Stimulated activated CD4-positive, alpha-beta T cell treated with anti-CD3 and anti-CD28 coated beads, Interleukin-4, amount 100 ng/mL, for 4 hours (primary cell): ENCODE measurements around the gene SIK3.
"Not testable (repeated sequence)": the region's sequence is repeated elsewhere in the genome, so short reads cannot be mapped to it uniquely, and the experiment has no call there.

Experiments used
- DNase-seq, 2 experiments: peaks; one replicate each; pipeline ENCODE4 v3.0.0-alpha.2; 2020

SIK3 gene

GRCh38 chr11:116813781-116814471 lies 284.3 kb downstream of the SIK3 start:
- no peak for DNase-seq

- no peak for DNase-seq
These were observed 285.1 kb downstream of the SIK3 start for GRCh38 chr11:116813170-116813569.

- no peak for DNase-seq
These were observed 286.1 kb downstream of the SIK3 start for GRCh38 chr11:116812109-116812508.

- DNase-seq, result no peak
These were observed 287.0 kb downstream of the SIK3 start for GRCh38 chr11:116811194-116811593.

- DNase-seq, result no peak
These were observed 289.7 kb downstream of the SIK3 start for GRCh38 chr11:116808262-116809175.

GRCh38 chr11:116807601-116808261 lies 290.5 kb downstream of the SIK3 start:
- DNase-seq, result no peak

- no peak for DNase-seq
These were observed 294.2 kb downstream of the SIK3 start for GRCh38 chr11:116804001-116804400.

- not testable (repeated sequence) for DNase-seq
These were observed 296.6 kb downstream of the SIK3 start for GRCh38 chr11:116801662-116802061.

- DNase-seq, result no peak
These were observed 297.6 kb downstream of the SIK3 start for GRCh38 chr11:116800610-116801009.

- no peak for DNase-seq
These were observed 299.9 kb downstream of the SIK3 start for GRCh38 chr11:116798368-116798767.

GRCh38 chr11:116797816-116798215 lies 300.4 kb downstream of the SIK3 start:
- no peak for DNase-seq

GRCh38 chr11:116796548-116796947 lies 301.7 kb downstream of the SIK3 start:
- no peak for DNase-seq

GRCh38 chr11:116794851-116795250 lies 303.4 kb downstream of the SIK3 start:
- DNase-seq, result no peak

GRCh38 chr11:116793772-116794097 lies 304.5 kb downstream of the SIK3 start:
- DNase-seq, result no peak
